ENCODE measurements around the gene MAZ. TPM values are rescaled to one million over a fixed set of nuclear protein-coding genes. Genes with fewer than 3 reads are reported as not detected.
"Not testable (repeated sequence)": the region's sequence is repeated elsewhere in the genome, so short reads cannot be mapped to it uniquely, and the experiment has no call there.

MAZ gene
- total RNA-seq, 1 donor from 2014 or later = 103 TPM

- DNase-seq (ENCODE audit: low spot score) = peak; percentile 83
Measured at GRCh38 chr16:29821643-29822115, 15.3 kb downstream of the MAZ start.

DNA sequence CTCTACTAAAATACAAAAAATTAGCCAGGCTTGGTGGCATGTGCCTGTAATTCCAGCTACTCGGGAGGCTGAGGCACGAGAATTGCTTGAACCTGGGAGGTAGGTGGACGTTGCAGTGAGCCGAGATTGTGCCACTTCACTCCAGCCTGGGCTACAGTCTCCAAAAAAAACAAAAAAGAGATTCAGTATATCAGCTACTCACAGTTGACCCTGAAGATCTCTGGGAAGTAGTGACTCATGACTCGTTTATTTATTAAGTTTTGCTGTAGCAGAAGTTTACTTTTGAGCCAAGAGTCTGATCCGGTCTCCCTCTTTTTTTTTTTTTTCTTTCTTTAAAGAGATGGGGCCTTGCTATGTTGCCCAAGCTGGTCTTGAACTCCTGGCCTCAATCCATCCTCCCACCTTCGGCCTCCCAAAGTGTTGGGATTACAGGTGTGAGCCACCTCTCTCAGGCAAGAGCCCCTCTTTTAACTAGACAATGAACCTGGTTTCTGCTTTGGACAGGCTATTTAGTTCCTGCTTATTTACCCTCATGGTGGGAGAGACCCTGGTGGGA lies 18.3 kb downstream of the MAZ start:
- DNase-seq (ENCODE audit: low spot score) = peak; percentile 89

DNA sequence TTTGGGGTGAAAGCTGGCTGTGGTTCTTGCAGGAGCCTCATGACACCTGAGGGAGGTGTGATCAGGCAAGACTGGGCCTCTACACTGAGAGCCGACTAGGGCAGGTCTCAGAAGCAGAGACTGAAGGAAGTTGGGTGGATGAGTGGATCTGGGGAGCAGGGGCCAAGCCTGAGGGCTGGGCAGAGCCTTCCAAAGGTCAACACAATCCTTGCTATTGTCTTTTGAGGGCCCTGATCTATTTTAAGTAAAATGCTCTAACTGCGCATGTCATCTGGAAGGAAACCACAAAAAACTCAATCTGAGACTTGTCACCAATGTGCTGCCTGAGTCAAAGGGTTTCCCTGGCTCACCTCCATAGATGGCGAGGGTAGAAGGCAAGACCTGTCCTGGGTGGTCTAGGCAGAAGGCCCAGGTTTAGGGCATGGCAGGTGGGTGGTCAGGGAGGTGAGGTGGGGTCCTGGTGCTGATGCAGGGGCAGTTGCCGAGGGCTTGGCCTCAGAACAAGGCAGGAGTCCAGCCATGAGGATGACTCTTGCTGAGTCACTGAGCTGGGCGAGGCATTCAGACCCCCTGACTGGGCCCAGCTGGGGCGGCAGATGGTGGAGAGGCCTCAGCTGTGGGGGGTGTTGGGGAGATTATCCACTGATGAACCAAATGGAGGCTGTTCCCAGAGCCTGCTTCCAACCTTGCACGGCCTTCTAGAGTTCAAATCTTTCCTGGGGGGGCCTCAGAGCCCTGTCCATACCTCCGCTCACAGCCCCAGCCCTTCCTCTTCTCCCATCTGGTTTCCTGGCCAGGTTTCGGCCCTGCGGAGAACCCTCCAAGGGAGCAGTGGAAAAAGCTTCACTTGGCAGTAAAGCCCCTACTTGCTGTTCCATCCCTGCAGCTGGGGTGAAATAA lies 19.1 kb downstream of the MAZ start:
- DNase-seq (ENCODE audit: low spot score) = peak; percentile 68

DNA sequence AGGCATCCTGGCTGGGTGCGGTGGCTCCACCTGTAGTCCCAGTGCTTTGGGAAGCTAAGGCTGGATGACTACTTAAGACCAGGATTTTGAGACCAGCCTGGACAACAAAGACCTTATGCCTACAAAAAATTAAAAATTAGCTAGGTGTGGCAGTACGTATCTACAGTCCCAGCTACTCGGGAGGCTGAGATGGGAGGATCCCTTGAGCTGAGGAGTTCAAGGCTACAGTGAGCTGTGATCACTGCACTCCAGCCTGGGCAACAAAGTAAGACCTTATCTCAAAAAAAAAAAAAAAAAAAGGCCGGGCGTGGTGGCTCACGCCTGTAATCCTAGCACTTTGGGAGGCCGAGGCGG lies 20.0 kb downstream of the MAZ start:
- no peak for DNase-seq (ENCODE audit: low spot score)

DNA sequence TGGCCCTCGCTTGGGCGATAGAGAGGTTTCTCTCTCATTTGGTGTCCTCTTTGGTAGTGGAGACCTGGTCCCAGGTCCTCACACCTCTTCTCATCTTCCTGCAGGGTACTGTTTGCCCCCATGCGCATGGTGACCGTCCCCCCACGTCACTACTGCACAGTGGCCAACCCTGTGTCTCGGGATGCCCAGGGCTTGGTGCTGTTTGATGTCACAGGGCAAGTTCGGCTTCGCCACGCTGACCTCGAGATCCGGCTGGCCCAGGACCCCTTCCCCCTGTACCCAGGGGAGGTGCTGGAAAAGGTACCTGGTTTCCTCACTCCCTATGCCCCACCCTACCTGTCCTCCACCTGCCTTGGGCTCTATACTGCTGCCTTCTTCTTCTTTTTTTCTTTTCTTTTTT lies 24.4 kb downstream of the MAZ start:
- no peak for DNase-seq (ENCODE audit: low spot score)

- no peak for DNase-seq (ENCODE audit: low spot score)
Measured at GRCh38 chr16:29831490-29831889, 25.2 kb downstream of the MAZ start.

- not testable (repeated sequence) for DNase-seq (ENCODE audit: low spot score)
Measured at GRCh38 chr16:29833219-29833618, 26.9 kb downstream of the MAZ start.

DNA sequence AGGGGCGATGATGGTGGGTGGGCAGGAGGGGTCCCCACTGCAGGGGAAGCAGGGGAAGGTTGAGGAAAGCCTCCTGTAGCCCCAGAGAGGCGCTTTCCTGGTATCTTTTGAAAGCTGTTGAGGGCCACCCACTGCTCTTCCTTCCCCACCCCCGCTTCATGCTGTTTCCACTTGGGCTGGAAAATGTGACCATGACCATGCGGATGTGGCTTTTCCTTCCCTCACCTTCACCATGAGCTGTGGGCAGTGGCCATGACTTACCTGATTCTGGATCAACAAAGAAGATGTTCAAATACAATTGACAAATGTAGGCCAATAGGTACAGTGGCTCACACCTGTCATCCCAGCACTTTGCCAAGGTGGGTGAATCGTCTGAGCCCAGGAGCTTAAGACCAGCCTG lies 27.8 kb downstream of the MAZ start:
- DNase-seq (ENCODE audit: low spot score) = no peak

DNA sequence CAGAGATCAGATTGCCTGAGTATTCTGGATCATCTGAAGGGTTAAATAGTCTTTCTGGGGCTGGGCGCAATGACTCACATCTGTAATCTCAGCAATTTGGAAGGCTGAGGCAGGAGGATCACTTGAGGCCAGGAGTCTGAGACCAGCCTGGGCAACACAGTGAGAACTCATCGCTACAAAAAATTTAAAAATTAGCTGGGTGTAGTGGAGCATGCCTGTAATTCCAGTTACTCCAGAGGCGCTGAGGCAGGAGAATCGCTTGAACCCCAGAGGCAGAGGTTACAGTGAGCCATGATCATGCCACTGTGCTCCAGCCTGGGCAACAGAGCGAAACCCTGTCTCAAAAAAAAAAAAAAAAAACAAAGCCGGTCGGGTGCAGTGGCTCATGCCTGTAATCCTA lies 29.6 kb downstream of the MAZ start:
- DNase-seq (ENCODE audit: low spot score) = no peak

GRCh38 chr16:29836623-29837022 lies 30.3 kb downstream of the MAZ start:
- no peak for DNase-seq (ENCODE audit: low spot score)

GRCh38 chr16:29837841-29838240 lies 31.5 kb downstream of the MAZ start:
- peak; percentile 58 for DNase-seq (ENCODE audit: low spot score)

- DNase-seq (ENCODE audit: low spot score) = peak; percentile 25
Measured at GRCh38 chr16:29839822-29840221, 33.5 kb downstream of the MAZ start.

DNA sequence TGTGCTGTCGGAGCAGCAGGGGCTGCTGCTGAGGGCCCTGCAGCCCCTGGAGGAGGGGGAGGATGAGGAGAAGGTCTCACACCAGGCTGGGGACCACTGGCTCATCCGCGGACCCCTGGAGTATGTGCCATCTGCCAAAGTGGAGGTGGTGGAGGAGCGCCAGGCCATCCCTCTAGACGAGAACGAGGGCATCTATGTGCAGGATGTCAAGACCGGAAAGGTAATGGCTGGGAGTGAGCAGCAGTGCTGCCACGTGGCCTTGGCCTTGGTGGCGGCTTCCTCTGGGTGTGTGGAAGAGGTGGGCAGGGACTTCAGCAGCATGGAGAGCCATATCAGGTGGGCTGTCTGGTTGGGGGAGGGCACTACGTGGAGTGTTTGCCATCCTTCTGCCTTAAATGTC lies 33.9 kb downstream of the MAZ start:
- DNase-seq (ENCODE audit: low spot score) = no peak

GRCh38 chr16:29841631-29842030 lies 35.3 kb downstream of the MAZ start:
- DNase-seq (ENCODE audit: low spot score) = no peak

GRCh38 chr16:29842732-29843346 lies 36.5 kb downstream of the MAZ start:
- no peak for DNase-seq (ENCODE audit: low spot score)

GRCh38 chr16:29843931-29844330 lies 37.6 kb downstream of the MAZ start:
- no peak for DNase-seq (ENCODE audit: low spot score)

DNA sequence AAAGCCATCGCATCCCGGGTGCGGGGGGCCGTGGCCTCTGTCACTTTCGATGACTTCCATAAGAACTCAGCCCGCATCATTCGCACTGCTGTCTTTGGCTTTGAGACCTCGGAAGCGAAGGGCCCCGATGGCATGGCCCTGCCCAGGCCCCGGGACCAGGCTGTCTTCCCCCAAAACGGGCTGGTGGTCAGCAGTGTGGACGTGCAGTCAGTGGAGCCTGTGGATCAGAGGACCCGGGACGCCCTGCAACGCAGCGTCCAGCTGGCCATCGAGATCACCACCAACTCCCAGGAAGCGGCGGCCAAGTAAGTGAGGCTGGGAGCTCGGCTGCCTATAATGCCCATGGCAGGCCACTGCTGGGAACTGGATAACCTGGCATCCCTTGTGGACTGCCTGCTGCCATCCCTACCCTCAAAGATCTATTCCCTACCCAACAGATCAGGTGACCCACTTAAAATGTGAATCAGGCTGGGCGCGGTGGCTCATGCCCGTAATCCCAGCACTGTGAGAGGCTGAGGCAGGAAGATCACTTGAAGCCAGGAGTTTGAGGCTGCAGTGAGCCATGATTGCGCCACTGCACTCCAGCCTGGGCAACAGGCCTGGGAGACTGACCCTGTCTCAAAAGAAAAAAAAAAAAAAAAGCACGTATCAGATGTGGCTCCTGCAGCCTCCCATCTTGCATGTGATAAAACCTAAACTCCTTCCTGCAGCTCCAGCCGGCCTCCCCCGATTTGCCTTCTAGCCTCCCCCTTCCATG lies 38.4 kb downstream of the MAZ start:
- DNase-seq (ENCODE audit: low spot score) = peak; percentile 40

- DNase-seq (ENCODE audit: low spot score) = no peak
Measured at GRCh38 chr16:29845656-29846055, 39.3 kb downstream of the MAZ start.

GRCh38 chr16:29848420-29849297 lies 42.3 kb downstream of the MAZ start:
- peak; percentile 42 for DNase-seq (ENCODE audit: low spot score)

GRCh38 chr16:29849505-29849904 lies 43.2 kb downstream of the MAZ start:
- peak; percentile 47 for DNase-seq (ENCODE audit: low spot score)

GRCh38 chr16:29850998-29851397 lies 44.7 kb downstream of the MAZ start:
- no peak for DNase-seq (ENCODE audit: low spot score)
